H9 (cell line): ENCODE measurements around the gene TSPEAR. TPM values are rescaled to one million over a fixed set of nuclear protein-coding genes. Genes with fewer than 3 reads are reported as not detected.

Experiments
- DNase-seq: peaks from one replicate; pipeline ENCODE4 v3.0.0-alpha.2; 2017
- H2AFZ ChIP-seq: one replicate; pipeline ENCODE4 v1.6.1; 2013; ENCODE audit warnings: mild to moderate bottlenecking, low read length, control low read depth, moderate library complexity
- H2AK5ac ChIP-seq: 2 replicates; pipeline ENCODE4 v1.6.1; 2013; ENCODE audit warnings: low read length, control low read depth, mixed read lengths; ENCODE audit not compliant: insufficient read length
- H2BK120ac ChIP-seq: one replicate; pipeline ENCODE4 v1.6.1; 2013; ENCODE audit warnings: low read depth, mild to moderate bottlenecking, low read length, control low read depth, inconsistent platforms; ENCODE audit not compliant: poor library complexity, severe bottlenecking
- H2BK12ac ChIP-seq: 2 replicates; pipeline ENCODE4 v1.6.1; 2013; ENCODE audit warnings: low read length, control low read depth, mixed read lengths, low read depth; ENCODE audit not compliant: insufficient read length
- H2BK15ac ChIP-seq: 2 replicates; pipeline ENCODE4 v1.6.1; 2013; ENCODE audit warnings: low read depth, low read length, control low read depth
- H2BK20ac ChIP-seq: one replicate; pipeline ENCODE4 v1.6.1; 2013; ENCODE audit warnings: low read depth, mild to moderate bottlenecking, low read length, control low read depth, inconsistent platforms; ENCODE audit not compliant: poor library complexity, severe bottlenecking
- H2BK5ac ChIP-seq: 2 replicates; pipeline ENCODE4 v1.6.1; 2013; ENCODE audit warnings: low read length, control low read depth, mixed read lengths; ENCODE audit not compliant: insufficient read length
- H3K14ac ChIP-seq: 2 replicates; pipeline ENCODE4 v1.6.1; 2013; ENCODE audit warnings: low read length, control low read depth; ENCODE audit not compliant: insufficient read depth
- H3K18ac ChIP-seq: 2 replicates; pipeline ENCODE4 v1.6.1; 2013; ENCODE audit warnings: low read depth, mild to moderate bottlenecking, mixed read lengths, low read length, control low read depth; ENCODE audit not compliant: insufficient read length
- H3K23ac ChIP-seq: 2 replicates; pipeline ENCODE4 v1.6.1; 2013; ENCODE audit warnings: low read length, control low read depth, mixed read lengths, low read depth; ENCODE audit not compliant: insufficient read length
- H3K23me2 ChIP-seq: 2 replicates; pipeline ENCODE4 v1.6.1; 2013; ENCODE audit warnings: low read depth, mild to moderate bottlenecking, mixed read lengths, low read length, control low read depth; ENCODE audit not compliant: insufficient read length, poor library complexity, severe bottlenecking
- H3K27ac ChIP-seq: 2 replicates; pipeline ENCODE4 v1.5.1; 2013; ENCODE audit warnings: low read length, control low read depth, mixed read lengths, low read depth; ENCODE audit not compliant: insufficient read length
- H3K27me3 ChIP-seq: 2 replicates; pipeline ENCODE4 v1.6.1; 2013; ENCODE audit warnings: low read length, control low read depth, inconsistent platforms; ENCODE audit not compliant: insufficient read depth
- H3K4ac ChIP-seq: 2 replicates; pipeline ENCODE4 v1.6.1; 2013; ENCODE audit warnings: low read depth, mild to moderate bottlenecking, control low read depth, inconsistent platforms, low read length, moderate library complexity
- H3K4me1 ChIP-seq: 2 replicates; pipeline ENCODE4 v1.6.1; 2013; ENCODE audit warnings: low read length, control low read depth, inconsistent platforms; ENCODE audit not compliant: insufficient read depth
- H3K4me2 ChIP-seq: 2 replicates; pipeline ENCODE4 v1.6.1; 2013; ENCODE audit warnings: low read length, control low read depth, mixed read lengths; ENCODE audit not compliant: insufficient read length, insufficient read depth
- H3K56ac ChIP-seq: 2 replicates; pipeline ENCODE4 v1.6.1; 2013; ENCODE audit warnings: low read depth, mild to moderate bottlenecking, mixed read lengths, low read length, control low read depth; ENCODE audit not compliant: insufficient read length
- H3K79me1 ChIP-seq: 2 replicates; pipeline ENCODE4 v1.6.1; 2013; ENCODE audit warnings: low read depth, mild to moderate bottlenecking, moderate library complexity, low read length, control low read depth, inconsistent platforms; ENCODE audit not compliant: insufficient read depth, poor library complexity, severe bottlenecking
- H3K79me2 ChIP-seq: 2 replicates; pipeline ENCODE4 v1.6.1; 2013; ENCODE audit warnings: low read length, control low read depth, inconsistent platforms; ENCODE audit not compliant: insufficient read depth
- H3K9ac ChIP-seq: 2 replicates; pipeline ENCODE4 v1.6.1; 2013; ENCODE audit warnings: low read length, control low read depth, mixed read lengths; ENCODE audit not compliant: insufficient read length; ENCODE audit errors: extremely low read depth
- H3K9me3 ChIP-seq: one replicate; pipeline ENCODE4 v1.6.1; 2013; ENCODE audit warnings: low read depth, low read length, inconsistent platforms; ENCODE audit not compliant: control insufficient read depth
- H3T11ph ChIP-seq: one replicate; pipeline ENCODE4 v1.6.1; 2013; ENCODE audit warnings: mild to moderate bottlenecking, low read length, control low read depth, inconsistent platforms
- H4K20me1 ChIP-seq: one replicate; pipeline ENCODE4 v1.6.1; 2013; ENCODE audit not compliant: control insufficient read depth, insufficient read length, insufficient read depth
- H4K5ac ChIP-seq: 2 replicates; pipeline ENCODE4 v1.6.1; 2013; ENCODE audit warnings: low read depth, mild to moderate bottlenecking, mixed read lengths, low read length, control low read depth; ENCODE audit not compliant: insufficient read length
- H4K8ac ChIP-seq: replicated peaks from 2 replicates; pipeline ENCODE4 v1.6.1; 2013; ENCODE audit warnings: low read length, control low read depth, mixed read lengths, low read depth; ENCODE audit not compliant: insufficient read length
- H4K91ac ChIP-seq: 2 replicates; pipeline ENCODE4 v1.6.1; 2013; ENCODE audit warnings: low read depth, mild to moderate bottlenecking, moderate library complexity, mixed read lengths, low read length, control low read depth; ENCODE audit not compliant: insufficient read length
- H3K27ac Mint-ChIP-seq, 3 experiments: 2 replicates in 2 of 3; 3 replicates in 1 of 3; pipeline ENCODE4 v1.8.0; 2020 to 2021; ENCODE audit warnings: mixed read lengths in 3 of 3, mild to moderate bottlenecking in 1 of 3, moderate library complexity in 1 of 3
- H3K27me3 Mint-ChIP-seq: 2 replicates; pipeline ENCODE4 v1.8.0; 2021; ENCODE audit warnings: low read depth, mild to moderate bottlenecking, moderate library complexity, mixed read lengths
- H3K36me3 Mint-ChIP-seq, 3 experiments: 2 replicates in 2 of 3; 3 replicates in 1 of 3; pipeline ENCODE4 v1.8.0; 2020 to 2021; ENCODE audit warnings: low read depth in 3 of 3, mixed read lengths in 3 of 3; ENCODE audit not compliant: insufficient read depth in 1 of 3
- H3K4me1 Mint-ChIP-seq, 2 experiments: 2 replicates each; pipeline ENCODE4 v1.8.0; 2020; ENCODE audit warnings: mixed read lengths in 2 of 2
- H3K4me3 Mint-ChIP-seq, 2 experiments: 2 replicates in 1 of 2; 3 replicates in 1 of 2; pipeline ENCODE4 v1.8.0; 2020 to 2021; ENCODE audit warnings: mild to moderate bottlenecking in 2 of 2, mixed read lengths in 2 of 2, moderate library complexity in 1 of 2
- H3K9me3 Mint-ChIP-seq, 2 experiments: 2 replicates in 1 of 2; 3 replicates in 1 of 2; pipeline ENCODE4 v1.8.0; 2020; ENCODE audit warnings: mild to moderate bottlenecking in 2 of 2, mixed read lengths in 2 of 2, moderate library complexity in 1 of 2
- WGBS: extraction: QIAGEN DNeasy Blood & Tissue Kit; methylation state at CpG from one replicate; pipeline ENCODE4 v1.1.7; 2013; ENCODE audit warnings: missing lambda C conversion rate, low lambda C conversion rate, mixed read lengths; ENCODE audit not compliant: insufficient read length; ENCODE audit errors: extremely low coverage; 5-methylcytosine and 5-hydroxymethylcytosine counted together
- total RNA-seq: library from RNA; stranded (reverse); gene quantifications from 2 replicates; pipeline ENCODE4 v1.2.1, GENCODE V29; 2021
- TF ChIP-seq, protein P1 (sequence below): fragments of 200-600 bp; sonication (generic); conservative IDR thresholded peaks from 3 replicates; pipeline ENCODE4 v1.8.0; 2021; ENCODE audit warnings: antibody characterized with exemption, mild to moderate bottlenecking

TSPEAR gene
- total RNA-seq, 1 experiment from 2014 or later = 1.3 TPM

DNA sequence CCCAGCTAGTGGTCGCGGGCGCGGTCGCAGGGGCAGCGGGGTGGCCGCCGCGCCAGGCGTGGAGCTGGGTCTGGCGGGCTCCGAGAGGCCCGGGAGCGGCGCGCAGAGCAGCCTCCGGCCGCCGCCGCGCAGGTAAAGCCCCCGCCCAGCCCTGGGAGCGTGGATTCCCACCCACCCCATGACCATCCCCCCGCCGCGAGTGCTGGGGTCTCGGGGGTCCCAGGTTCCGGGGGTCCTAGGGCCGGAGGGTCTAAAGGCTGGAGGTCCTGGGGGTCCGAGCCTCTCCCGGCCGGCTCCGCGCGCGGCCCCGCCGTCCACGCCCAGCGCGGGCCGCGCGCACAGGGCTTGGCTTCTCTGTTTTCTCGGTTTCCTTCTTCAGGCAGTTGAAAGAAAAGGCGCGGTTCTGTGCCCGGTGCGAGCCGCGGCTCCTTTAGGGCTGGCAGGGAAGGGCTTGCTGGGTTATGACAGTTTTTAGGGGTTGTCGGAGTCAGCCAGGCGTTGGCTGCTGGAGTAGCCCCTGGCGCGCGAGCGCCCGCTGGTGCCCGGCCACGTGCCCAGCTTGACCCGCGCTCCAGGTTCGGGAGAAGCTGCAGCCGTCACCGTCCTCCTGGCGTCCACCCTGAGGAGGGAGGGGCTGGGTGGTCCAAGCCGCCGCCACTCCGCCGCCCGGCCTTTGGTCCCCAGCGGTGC is 255.7 kb downstream of the TSPEAR start:
- H3K27ac ChIP-seq = no peak overlapping the region
- H2BK12ac ChIP-seq = no peak overlapping the region
- H3K14ac ChIP-seq = no peak overlapping the region; the same call in 1 of the 2 replicates
- H3K79me1 ChIP-seq = no peaks in the 10 kb centered on the region
- no peak overlapping the region for H3K18ac ChIP-seq
- Mint-ChIP-seq H3K9me3 (no peaks in the 10 kb centered on the region; a peak in 1 of 5 replicates), H3K27me3 (peaks cover 33% of the 10 kb centered on the region), H3K36me3 (peaks cover 0 to 2% (median 0%) of the 10 kb centered on the region in 3 experiments; a peak in 1 of 7 replicates), H3K27ac (no peak overlapping the region), H3K4me3 (peak overlapping the region; percentile 66 to 80), H3K4me1 (peaks cover 4 to 6% of the 10 kb centered on the region in 2 experiments; a peak in 2 of 4 replicates)
- no peak overlapping the region for H3K9ac ChIP-seq
- no peak overlapping the region for H2AFZ ChIP-seq
- no peak overlapping the region for H4K91ac ChIP-seq
- no peaks in the 10 kb centered on the region for H3K27me3 ChIP-seq
- H3K4ac ChIP-seq = no peak overlapping the region
- H3K4me2 ChIP-seq = peak overlapping the region; percentile 28
- no peak overlapping the region for H2BK15ac ChIP-seq
- peak; percentile 56 for DNase-seq
- H3K79me2 ChIP-seq = no peaks in the 10 kb centered on the region
- H3K23me2 ChIP-seq = peaks cover 7% of the 10 kb centered on the region
- H4K8ac ChIP-seq = no peak overlapping the region
- H3K23ac ChIP-seq = no peak overlapping the region
- H3T11ph ChIP-seq = no peak overlapping the region
- WGBS = no CpG with 5 or more reads among the region's 72 CpGs
- no peak overlapping the region for H2AK5ac ChIP-seq
- no peak overlapping the region for H2BK5ac ChIP-seq
- H3K9me3 ChIP-seq = no peaks in the 10 kb centered on the region
- H4K5ac ChIP-seq = no peak overlapping the region
- no peak overlapping the region for H2BK20ac ChIP-seq
- no peak overlapping the region for H3K56ac ChIP-seq
- no peak overlapping the region for H2BK120ac ChIP-seq
- no peaks in the 10 kb centered on the region for H3K4me1 ChIP-seq
- TF ChIP-seq, protein P1, sequence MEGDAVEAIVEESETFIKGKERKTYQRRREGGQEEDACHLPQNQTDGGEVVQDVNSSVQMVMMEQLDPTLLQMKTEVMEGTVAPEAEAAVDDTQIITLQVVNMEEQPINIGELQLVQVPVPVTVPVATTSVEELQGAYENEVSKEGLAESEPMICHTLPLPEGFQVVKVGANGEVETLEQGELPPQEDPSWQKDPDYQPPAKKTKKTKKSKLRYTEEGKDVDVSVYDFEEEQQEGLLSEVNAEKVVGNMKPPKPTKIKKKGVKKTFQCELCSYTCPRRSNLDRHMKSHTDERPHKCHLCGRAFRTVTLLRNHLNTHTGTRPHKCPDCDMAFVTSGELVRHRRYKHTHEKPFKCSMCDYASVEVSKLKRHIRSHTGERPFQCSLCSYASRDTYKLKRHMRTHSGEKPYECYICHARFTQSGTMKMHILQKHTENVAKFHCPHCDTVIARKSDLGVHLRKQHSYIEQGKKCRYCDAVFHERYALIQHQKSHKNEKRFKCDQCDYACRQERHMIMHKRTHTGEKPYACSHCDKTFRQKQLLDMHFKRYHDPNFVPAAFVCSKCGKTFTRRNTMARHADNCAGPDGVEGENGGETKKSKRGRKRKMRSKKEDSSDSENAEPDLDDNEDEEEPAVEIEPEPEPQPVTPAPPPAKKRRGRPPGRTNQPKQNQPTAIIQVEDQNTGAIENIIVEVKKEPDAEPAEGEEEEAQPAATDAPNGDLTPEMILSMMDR = peak; percentile 28; the same call in 1 of the 3 replicates
- H4K20me1 ChIP-seq = no peaks in the 10 kb centered on the region
